CD8-positive, alpha-beta memory T cell (primary cell): ENCODE results near the gene STXBP3. TPM values are rescaled to one million over a fixed set of nuclear protein-coding genes. Genes with fewer than 3 reads are reported as not detected.
A peak's percentile ranks its signal among the peaks of the same experiment; 100 is the strongest.

Experiments
- CTCF ChIA-PET: fragments of 350-600 bp; sonication (Branson Sonifier 250); formaldehyde crosslinking; loops from one replicate; lab custom pipeline; 2021; ENCODE audit warnings: antibody characterized with exemption; lab: Charles Lee
- POLR2A ChIA-PET: fragments of 350-600 bp; sonication (Branson Sonifier 250); formaldehyde crosslinking; loops from one replicate; lab custom pipeline; 2021; ENCODE audit warnings: antibody characterized with exemption; lab: Charles Lee
- DNase-seq, 5 donors: peaks; one replicate each; pipeline versions ENCODE4 v3.0.0 to v3.0.0-alpha.2; 2020 to 2022; ENCODE audit warnings: mixed read lengths in 1 of 5
- H3K27ac ChIP-seq: one replicate; pipeline ENCODE4 v1.7.0; 2013; ENCODE audit warnings: low read depth, mild to moderate bottlenecking, low read length, moderate library complexity
- H3K27me3 ChIP-seq: 2 replicates; pipeline ENCODE4 v1.7.0; 2013; ENCODE audit warnings: low read length, mild to moderate bottlenecking; ENCODE audit not compliant: insufficient read depth, poor library complexity, severe bottlenecking
- H3K36me3 ChIP-seq: 2 replicates; pipeline ENCODE4 v1.7.0; 2013; ENCODE audit warnings: mild to moderate bottlenecking, low read length, moderate library complexity; ENCODE audit not compliant: insufficient read depth
- H3K4me1 ChIP-seq: 2 replicates; pipeline ENCODE4 v1.7.0; 2013; ENCODE audit warnings: mild to moderate bottlenecking, low read length, moderate library complexity; ENCODE audit not compliant: insufficient read depth
- H3K4me3 ChIP-seq: 2 replicates; pipeline ENCODE4 v1.7.0; 2013; ENCODE audit warnings: mild to moderate bottlenecking, low read length
- H3K9me3 ChIP-seq: 2 replicates; pipeline ENCODE4 v1.7.0; 2013; ENCODE audit warnings: mild to moderate bottlenecking, low read length
- H3K27ac Mint-ChIP-seq, 8 donors: one replicate each; pipeline ENCODE4 v1.8.0; 2020 to 2021; ENCODE audit warnings: mixed read lengths in 8 of 8, mild to moderate bottlenecking in 6 of 8, inconsistent platforms in 3 of 8, moderate library complexity in 3 of 8
- H3K27me3 Mint-ChIP-seq, 2 donors: one replicate each; pipeline ENCODE4 v1.8.0; 2020 to 2021; ENCODE audit warnings: mixed read lengths in 2 of 2, mild to moderate bottlenecking in 1 of 2, moderate library complexity in 1 of 2
- H3K36me3 Mint-ChIP-seq, 3 donors: one replicate each; pipeline ENCODE4 v1.8.0; 2020 to 2021; ENCODE audit warnings: mixed read lengths in 3 of 3, inconsistent platforms in 1 of 3, mild to moderate bottlenecking in 1 of 3
- H3K4me1 Mint-ChIP-seq, 3 donors: one replicate each; pipeline ENCODE4 v1.8.0; 2020 to 2021; ENCODE audit warnings: mixed read lengths in 3 of 3, inconsistent platforms in 1 of 3, mild to moderate bottlenecking in 1 of 3
- H3K4me3 Mint-ChIP-seq, 7 donors: one replicate each; pipeline ENCODE4 v1.8.0; 2020 to 2021; ENCODE audit warnings: mixed read lengths in 7 of 7, mild to moderate bottlenecking in 6 of 7, moderate library complexity in 4 of 7, inconsistent platforms in 2 of 7
- H3K9me3 Mint-ChIP-seq, 5 donors: one replicate each; pipeline ENCODE4 v1.8.0; 2020 to 2022; ENCODE audit warnings: mixed read lengths in 5 of 5, mild to moderate bottlenecking in 3 of 5, moderate library complexity in 2 of 5, inconsistent platforms in 1 of 5
- polyA plus RNA-seq: library from polyadenylated mRNA; unstranded; fragments of 300-500 nt; fragmentation: Illumina TruSeq; gene quantifications from one replicate; pipeline ENCODE4 v1.2.3, GENCODE V29; 2021
- total RNA-seq, 2 experiments: library from RNA; stranded (reverse); gene quantifications; one replicate each; pipeline ENCODE4 v1.2.3, GENCODE V29; 2021

The STXBP3 gene
- total and polyA plus RNA-seq, 3 experiments from 2014 or later: 43.2 to 54.8 (median 43.3) TPM

DNA sequence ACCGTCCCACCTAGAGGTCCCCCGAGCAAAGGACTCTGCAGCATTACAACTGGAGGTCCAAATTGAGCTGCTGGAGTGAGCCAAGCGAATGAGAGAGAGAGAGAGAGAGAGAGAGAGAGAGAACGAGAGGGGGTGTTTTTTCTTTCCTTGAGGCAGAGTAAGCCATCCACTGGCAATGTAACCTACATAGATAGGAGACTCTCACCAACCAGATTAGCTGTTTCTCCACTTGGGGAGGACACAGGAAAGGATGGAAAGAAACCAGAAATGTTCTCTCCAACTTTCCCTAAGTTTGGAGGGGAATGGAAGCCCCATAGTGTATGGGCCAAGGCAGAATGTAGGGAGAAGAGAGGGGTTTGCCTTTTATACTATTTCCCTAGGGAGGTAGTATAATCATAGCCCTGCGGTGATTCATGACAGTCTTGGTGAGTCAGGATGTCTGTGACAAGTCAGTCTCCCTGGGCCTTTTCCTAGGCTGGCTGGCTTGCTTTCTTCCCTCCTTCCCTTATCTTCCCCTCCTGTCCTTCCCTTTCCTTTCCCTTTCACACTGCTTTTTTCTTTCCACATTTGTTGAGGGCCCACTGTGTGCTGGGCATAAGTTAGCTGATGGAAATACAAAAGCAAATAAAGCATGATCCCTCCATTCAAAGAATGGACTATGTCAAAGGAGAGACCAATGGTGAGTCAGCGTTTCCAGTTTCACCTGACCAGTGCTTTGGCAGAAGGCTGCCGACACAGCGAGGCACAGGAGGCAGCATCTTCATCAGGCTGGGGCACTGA, 26.6 kb upstream of the STXBP3 start:
- POLR2A ChIA-PET: no interaction called here

GRCh38 chr1:108722292-108722691, 24.2 kb upstream of the STXBP3 start:
- H3K36me3 Mint-ChIP-seq: no peaks in the 10 kb centered on the region
- peaks cover 8% of the 10 kb centered on the region in 2 donors for H3K27me3 Mint-ChIP-seq
- Histone ChIP-seq H3K27me3 (no peaks in the 10 kb centered on the region), H3K4me3 (no peak overlapping the region), H3K36me3 (no peaks in the 10 kb centered on the region), H3K27ac (no peak overlapping the region), H3K9me3 (no peaks in the 10 kb centered on the region), H3K4me1 (no peaks in the 10 kb centered on the region)
- CTCF ChIA-PET: no interaction called here
- no peak overlapping the region for H3K27ac Mint-ChIP-seq
- no peaks in the 10 kb centered on the region for H3K4me1 Mint-ChIP-seq
- no peaks in the 10 kb centered on the region for H3K9me3 Mint-ChIP-seq
- POLR2A ChIA-PET: no interaction called here
- DNase-seq: no peak
- no peak overlapping the region for H3K4me3 Mint-ChIP-seq

More for the DNA sequence above, 26.6 kb upstream of the STXBP3 start:
- DNase-seq: no peak
- H3K36me3 ChIP-seq: no peaks in the 10 kb centered on the region
- H3K27ac ChIP-seq: no peak overlapping the region
- H3K36me3 Mint-ChIP-seq: peaks cover 0 to 1% (median 0%) of the 10 kb centered on the region in 3 donors
- H3K27me3 ChIP-seq: no peaks in the 10 kb centered on the region
- peak overlapping the region in 1 of 8 donors; percentile 54 for H3K27ac Mint-ChIP-seq
- no peak overlapping the region for H3K4me3 Mint-ChIP-seq
- H3K9me3 Mint-ChIP-seq: no peaks in the 10 kb centered on the region
- no peaks in the 10 kb centered on the region for H3K4me1 Mint-ChIP-seq
- H3K4me3 ChIP-seq: no peak overlapping the region
- H3K27me3 Mint-ChIP-seq: peaks cover 0 to 17% of the 10 kb centered on the region in 2 donors
- no peaks in the 10 kb centered on the region for H3K9me3 ChIP-seq
- no peaks in the 10 kb centered on the region for H3K4me1 ChIP-seq
- CTCF ChIA-PET: interaction anchor here (0.7 to 2.0 kb wide), 3 partner anchors 10 to 27 kb away, joined by 3 to 5 read pairs (median 3); partner anchors contain the start of gene PRPF38B

DNA sequence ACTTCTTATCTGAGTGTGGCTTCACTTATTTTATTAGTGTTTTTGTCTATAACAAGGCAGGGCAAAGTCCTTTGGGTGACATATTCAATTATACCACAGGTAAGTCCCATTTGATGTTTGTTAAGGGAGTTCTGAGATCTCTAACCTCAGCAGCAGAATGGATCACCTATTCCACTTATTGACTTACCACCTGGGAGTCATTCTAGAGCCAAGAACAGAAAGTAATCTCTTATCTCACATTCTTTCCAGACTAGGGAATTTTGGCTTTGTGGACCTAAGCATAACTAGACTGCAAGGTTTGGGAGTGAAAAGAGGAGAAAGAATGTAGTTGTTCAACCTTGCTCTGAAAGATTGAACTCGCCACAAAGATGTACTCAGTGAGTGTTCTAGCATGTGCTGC, 20.6 kb upstream of the STXBP3 start:
- no peak overlapping the region for H3K4me3 ChIP-seq
- Mint-ChIP-seq H3K27ac (no peak overlapping the region), H3K36me3 (no peaks in the 10 kb centered on the region), H3K27me3 (peaks cover 8 to 19% of the 10 kb centered on the region in 2 donors), H3K9me3 (no peaks in the 10 kb centered on the region), H3K4me1 (no peaks in the 10 kb centered on the region), H3K4me3 (no peak overlapping the region)
- H3K9me3 ChIP-seq: no peaks in the 10 kb centered on the region
- POLR2A ChIA-PET: no interaction called here
- no peak overlapping the region for H3K27ac ChIP-seq
- H3K27me3 ChIP-seq: no peaks in the 10 kb centered on the region
- no peak for DNase-seq
- H3K36me3 ChIP-seq: no peaks in the 10 kb centered on the region
- no peaks in the 10 kb centered on the region for H3K4me1 ChIP-seq
- CTCF ChIA-PET: no interaction called here

GRCh38 chr1:108728327-108728923, 18.0 kb upstream of the STXBP3 start:
- ChIA-PET CTCF (no interaction called here), POLR2A (no interaction called here)
- peaks cover 8 to 19% of the 10 kb centered on the region in 2 donors for H3K27me3 Mint-ChIP-seq

DNA sequence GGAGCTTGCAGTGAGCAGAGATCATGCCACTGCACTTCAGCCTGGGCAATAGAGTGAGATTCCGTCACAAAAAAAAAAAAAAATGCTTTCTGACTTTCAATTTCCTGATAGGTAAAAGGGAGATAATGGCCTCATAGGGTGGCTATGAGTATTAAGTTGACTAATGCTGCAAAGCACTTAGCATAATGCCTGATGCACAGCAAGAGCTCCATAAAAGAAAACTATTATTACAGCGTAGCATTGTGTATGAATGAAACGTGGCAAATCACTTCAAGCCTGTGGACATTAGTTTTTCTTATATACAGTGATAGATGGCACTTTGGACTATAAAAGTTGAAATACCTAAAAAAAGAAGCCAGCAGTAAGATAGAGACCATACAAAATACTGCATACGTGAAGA, 17.0 kb upstream of the STXBP3 start:
- CTCF ChIA-PET: no interaction called here
- Mint-ChIP-seq H3K27me3 (peaks cover 8 to 19% of the 10 kb centered on the region in 2 donors), H3K36me3 (no peaks in the 10 kb centered on the region)

More at GRCh38 chr1:108728327-108728923, 18.0 kb upstream of the STXBP3 start:
- Histone ChIP-seq H3K27ac (no peak overlapping the region), H3K4me1 (no peaks in the 10 kb centered on the region), H3K27me3 (no peaks in the 10 kb centered on the region), H3K4me3 (no peak overlapping the region), H3K9me3 (no peaks in the 10 kb centered on the region), H3K36me3 (no peaks in the 10 kb centered on the region)
- Mint-ChIP-seq H3K36me3 (no peaks in the 10 kb centered on the region), H3K4me1 (no peaks in the 10 kb centered on the region), H3K9me3 (no peaks in the 10 kb centered on the region), H3K27ac (peak overlapping the region in 1 of 8 donors; percentile 6), H3K4me3 (no peak overlapping the region)
- no peak for DNase-seq

DNA sequence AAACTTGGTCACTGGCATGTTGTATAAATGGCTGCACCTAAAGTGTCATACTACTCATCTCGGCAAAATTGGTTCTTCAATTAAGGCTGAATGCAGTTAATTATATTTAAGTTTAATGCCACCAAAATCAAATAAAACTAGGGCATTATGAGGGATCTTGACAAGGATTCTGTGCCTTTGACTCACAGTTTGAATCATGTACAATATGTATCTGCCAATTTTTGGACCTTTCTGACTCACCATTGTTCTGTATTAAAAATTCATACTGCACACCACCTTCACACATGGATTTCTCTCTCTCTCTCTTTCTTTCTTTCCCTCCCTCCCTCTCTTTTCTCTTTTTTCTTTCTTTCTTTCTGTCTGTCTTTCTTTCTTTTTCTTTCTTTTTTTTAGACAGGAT, 14.1 kb upstream of the STXBP3 start:
- Histone ChIP-seq H3K36me3 (no peaks in the 10 kb centered on the region), H3K27me3 (no peaks in the 10 kb centered on the region), H3K4me3 (no peak overlapping the region), H3K4me1 (no peaks in the 10 kb centered on the region), H3K27ac (no peak overlapping the region), H3K9me3 (no peaks in the 10 kb centered on the region)
- CTCF ChIA-PET: no interaction called here
- H3K27me3 Mint-ChIP-seq: peaks cover 0 to 27% of the 10 kb centered on the region in 2 donors
- POLR2A ChIA-PET: no interaction called here
- no peaks in the 10 kb centered on the region for H3K4me1 Mint-ChIP-seq
- no peaks in the 10 kb centered on the region for H3K9me3 Mint-ChIP-seq
- DNase-seq: no peak
- no peak overlapping the region for H3K4me3 Mint-ChIP-seq
- no peak overlapping the region for H3K27ac Mint-ChIP-seq
- no peaks in the 10 kb centered on the region for H3K36me3 Mint-ChIP-seq

More for the DNA sequence above, 17.0 kb upstream of the STXBP3 start:
- H3K4me3 ChIP-seq: no peak overlapping the region
- H3K27ac Mint-ChIP-seq: no peak overlapping the region
- H3K9me3 ChIP-seq: no peaks in the 10 kb centered on the region
- no peaks in the 10 kb centered on the region for H3K9me3 Mint-ChIP-seq
- no peak overlapping the region for H3K27ac ChIP-seq
- no peaks in the 10 kb centered on the region for H3K4me1 ChIP-seq
- DNase-seq: no peak
- H3K4me3 Mint-ChIP-seq: no peak overlapping the region
- no peaks in the 10 kb centered on the region for H3K36me3 ChIP-seq
- POLR2A ChIA-PET: no interaction called here
- H3K4me1 Mint-ChIP-seq: no peaks in the 10 kb centered on the region
- no peaks in the 10 kb centered on the region for H3K27me3 ChIP-seq

DNA sequence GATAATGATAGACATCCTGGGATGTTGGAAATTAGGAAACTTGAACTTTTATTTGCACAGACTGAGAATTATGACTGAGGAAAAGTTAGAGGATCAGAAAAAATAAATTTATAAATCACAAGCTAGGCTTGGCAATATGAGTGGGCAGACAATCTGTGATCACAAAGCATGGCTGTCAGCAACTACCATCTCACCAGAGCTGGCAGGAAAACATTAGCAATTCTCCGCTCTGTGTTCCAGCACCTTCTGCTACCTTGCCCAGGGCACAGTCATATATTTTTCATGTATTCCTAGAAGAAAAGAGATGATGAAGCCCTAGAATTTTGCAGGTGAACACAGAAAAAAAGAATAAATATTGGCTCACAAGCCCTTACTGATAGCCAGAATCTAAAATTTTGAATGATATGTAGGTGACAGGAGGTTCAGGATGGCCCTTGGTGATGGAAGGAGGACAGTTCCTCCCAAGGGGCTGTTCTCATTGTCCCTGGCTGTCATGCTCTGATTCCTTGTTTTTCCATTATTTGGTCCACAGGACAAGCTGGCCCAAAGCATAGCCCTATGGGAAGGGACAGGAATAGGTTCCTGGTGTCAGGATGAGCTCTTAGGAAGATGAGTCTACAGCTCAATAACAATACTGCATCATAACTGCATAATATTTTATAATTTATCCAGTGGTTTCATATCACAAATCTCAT, 12.2 kb upstream of the STXBP3 start:
- Histone ChIP-seq H3K36me3 (no peaks in the 10 kb centered on the region), H3K27me3 (no peaks in the 10 kb centered on the region), H3K27ac (no peak overlapping the region), H3K4me1 (no peaks in the 10 kb centered on the region), H3K4me3 (no peak overlapping the region), H3K9me3 (no peaks in the 10 kb centered on the region)
- ChIA-PET POLR2A (no interaction called here), CTCF (interaction anchor here (1.0 to 1.4 kb wide), 2 partner anchors 11 to 25 kb away, joined by 4 read pairs; no protein-coding TSS in a partner anchor)
- no peak for DNase-seq
- Mint-ChIP-seq H3K27me3 (peaks cover 0 to 18% of the 10 kb centered on the region in 2 donors), H3K36me3 (no peaks in the 10 kb centered on the region), H3K27ac (no peak overlapping the region), H3K9me3 (no peaks in the 10 kb centered on the region), H3K4me1 (no peaks in the 10 kb centered on the region), H3K4me3 (no peak overlapping the region)

DNA sequence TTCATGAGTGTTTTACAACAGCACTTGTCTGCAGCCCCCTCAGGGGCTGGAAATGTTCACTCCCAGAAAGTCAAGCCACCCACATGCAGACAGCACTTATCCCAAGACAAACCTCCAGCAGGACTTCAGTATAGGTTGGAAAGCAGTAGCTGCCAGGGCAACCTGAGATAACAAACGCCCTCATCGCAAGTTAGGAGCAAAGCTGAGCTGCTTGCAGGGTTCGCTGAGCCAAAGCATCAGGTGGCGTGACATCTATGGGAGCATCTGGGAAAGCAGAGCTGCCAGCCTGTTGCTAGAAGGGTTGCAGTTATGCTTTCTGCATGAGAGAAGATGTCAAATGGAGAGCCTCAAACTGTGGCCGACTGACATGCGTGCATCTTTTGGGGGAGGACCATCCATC, 4.2 kb upstream of the STXBP3 start:
- ChIA-PET CTCF (interaction anchor here (1.0 kb wide), 1 partner anchor 34 kb away, joined by 3 read pairs; no protein-coding TSS in a partner anchor), POLR2A (no interaction called here)
- no peak overlapping the region for H3K4me3 Mint-ChIP-seq
- peaks cover 5 to 9% (median 6%) of the 10 kb centered on the region in 3 donors for H3K4me1 Mint-ChIP-seq
- no peak for DNase-seq
- H3K27ac ChIP-seq: no peak overlapping the region
- no peaks in the 10 kb centered on the region for H3K36me3 ChIP-seq
- no peak overlapping the region for H3K4me3 ChIP-seq
- H3K4me1 ChIP-seq: peaks cover under 1% of the 10 kb centered on the region
- H3K9me3 ChIP-seq: no peaks in the 10 kb centered on the region
- H3K27me3 ChIP-seq: no peaks in the 10 kb centered on the region
- no peak overlapping the region for H3K27ac Mint-ChIP-seq
- peaks cover 0 to 5% of the 10 kb centered on the region in 2 donors for H3K27me3 Mint-ChIP-seq
- no peaks in the 10 kb centered on the region for H3K9me3 Mint-ChIP-seq
- H3K36me3 Mint-ChIP-seq: peaks cover 0 to 7% (median 0%) of the 10 kb centered on the region in 3 donors
